SK-N-SH (cell line): Measurements from ENCODE around the gene B3GALT5. TPM values are rescaled to one million over a fixed set of nuclear protein-coding genes. Genes with fewer than 3 reads are reported as not detected.

ENCODE experiments used
- CTCF ChIA-PET: fragments of 300-600, 350-600 bp; formaldehyde crosslinking; extraction: SDS; loops from one replicate; lab custom pipeline; 2021; lab: Yijun Ruan, JAX
- POLR2A ChIA-PET: fragments of 350-600 bp; sonication (Branson Sonifier 250); formaldehyde crosslinking; extraction: SDS; loops from one replicate; lab custom pipeline; 2020; ENCODE audit warnings: antibody characterized with exemption, inconsistent platforms; lab: Yijun Ruan, JAX
- DNase-seq: peaks from one replicate; pipeline ENCODE4 v3.0.0; 2012
- H2AFZ ChIP-seq: fragments of 200-600 bp; sonication (generic); 2 replicates; pipeline ENCODE4 v1.8.1; 2016; ENCODE audit warnings: antibody characterized with exemption, mild to moderate bottlenecking, low read depth
- H3F3A ChIP-seq: fragments of 200-600 bp; sonication (generic); replicated peaks from 2 replicates; pipeline ENCODE3; 2016; ENCODE audit warnings: antibody characterized with exemption, mild to moderate bottlenecking; ENCODE audit not compliant: insufficient read depth
- H3K27ac ChIP-seq, 2 experiments: fragments of 200-500 bp in 1 of 2; fragments of 200-600 bp in 1 of 2; sonication (Bioruptor generic) in 1 of 2; sonication (generic), shearing (Covaris generic) in 1 of 2; 2 replicates each; pipeline versions ENCODE4 v1.5.1 to v1.6.1; 2014 to 2016; ENCODE audit warnings: low read depth in 2 of 2, inconsistent platforms in 1 of 2, low read length in 1 of 2, mild to moderate bottlenecking in 1 of 2, mixed read lengths in 1 of 2
- H3K27me3 ChIP-seq: fragments of 200-600 bp; sonication (generic), shearing (Covaris generic); 2 replicates; pipeline ENCODE4 v1.6.1; 2016; ENCODE audit warnings: mixed run types; ENCODE audit not compliant: insufficient read depth
- H3K36me3 ChIP-seq, 2 experiments: fragments of 200-500 bp in 1 of 2; fragments of 200-600 bp in 1 of 2; sonication (Bioruptor generic) in 1 of 2; sonication (generic) in 1 of 2; replicated peaks in 1 of 2; 2 replicates each; pipeline versions ENCODE3 to v1.5.1; 2014 to 2016; ENCODE audit warnings: low read length in 1 of 2, mild to moderate bottlenecking in 1 of 2; ENCODE audit not compliant: insufficient read depth in 2 of 2, control insufficient read depth in 1 of 2
- H3K4me1 ChIP-seq, 2 experiments: fragments of 200-500 bp in 1 of 2; fragments of 200-600 bp in 1 of 2; sonication (Bioruptor generic) in 1 of 2; sonication (generic), shearing (Covaris generic) in 1 of 2; 2 replicates each; pipeline versions ENCODE4 v1.5.1 to v1.6.1; 2014 to 2016; ENCODE audit warnings: low read depth in 1 of 2, low read length in 1 of 2, mixed run types in 1 of 2; ENCODE audit not compliant: insufficient read depth in 2 of 2, control insufficient read depth in 1 of 2
- H3K4me2 ChIP-seq: fragments of 200-600 bp; sonication (generic), shearing (Covaris generic); 2 replicates; pipeline ENCODE4 v1.6.1; 2017; ENCODE audit warnings: mixed run types
- H3K4me3 ChIP-seq, 2 experiments: fragments of 200-500 bp in 1 of 2; fragments of 200-600 bp in 1 of 2; sonication (Bioruptor generic) in 1 of 2; sonication (generic), shearing (Covaris generic) in 1 of 2; 2 replicates each; pipeline versions ENCODE4 v1.5.1 to v1.8.1; 2014 to 2016; ENCODE audit warnings: low read depth in 2 of 2, inconsistent platforms in 1 of 2, low read length in 1 of 2, mild to moderate bottlenecking in 1 of 2, mixed read lengths in 1 of 2, moderate library complexity in 1 of 2
- H3K79me2 ChIP-seq: fragments of 200-600 bp; sonication (generic); 2 replicates; pipeline ENCODE4 v1.8.1; 2017; ENCODE audit warnings: mild to moderate bottlenecking; ENCODE audit not compliant: insufficient read depth
- H3K9ac ChIP-seq: fragments of 200-600 bp; sonication (generic); 2 replicates; pipeline ENCODE4 v1.6.1; 2017; ENCODE audit warnings: mixed run types
- H3K9me2 ChIP-seq: fragments of 200-600 bp; sonication (generic); 2 replicates; pipeline ENCODE4 v1.6.1; 2017; ENCODE audit warnings: mixed run types
- H3K9me3 ChIP-seq: fragments of 200-600 bp; sonication (generic); 2 replicates; pipeline ENCODE4 v1.6.1; 2017; ENCODE audit warnings: mixed run types, mild to moderate bottlenecking, moderate library complexity
- H4K20me1 ChIP-seq: fragments of 200-600 bp; sonication (generic); 2 replicates; pipeline ENCODE4 v1.6.1; 2017; ENCODE audit warnings: mild to moderate bottlenecking, mixed run types; ENCODE audit not compliant: insufficient read depth
- CHD2 ChIP-seq: fragments of 150-350 bp; IDR thresholded peaks from 2 replicates; pipeline ENCODE4 v1.6.1; 2018; ENCODE audit warnings: low read length; ENCODE audit not compliant: partially characterized antibody
- FOXJ3 ChIP-seq: sonication (generic); formaldehyde crosslinking; IDR thresholded peaks from 2 replicates; pipeline ENCODE4 v1.5.1; 2020; ENCODE audit warnings: mild to moderate bottlenecking, missing genetic modification reagents
- FOXM1 ChIP-seq: IDR thresholded peaks from 2 replicates; pipeline ENCODE4 v1.4.0; 2012; ENCODE audit warnings: low read depth, mild to moderate bottlenecking
- GATA2 ChIP-seq: sonication (generic); formaldehyde crosslinking; IDR thresholded peaks from 2 replicates; pipeline ENCODE4 v1.5.0; 2020; ENCODE audit warnings: mild to moderate bottlenecking, missing genetic modification reagents
- JUND ChIP-seq: IDR thresholded peaks from 2 replicates; pipeline ENCODE4 v1.4.0; 2012
- MXI1 ChIP-seq: IDR thresholded peaks from 2 replicates; pipeline ENCODE4 v1.6.1; 2012; ENCODE audit warnings: mild to moderate bottlenecking, low read depth, low read length, improper control_type of control experiment
- NRF1 ChIP-seq: IDR thresholded peaks from 2 replicates; pipeline ENCODE4 v1.6.1; 2012; ENCODE audit warnings: low read depth, mild to moderate bottlenecking, low read length
- POLR2AphosphoS5 ChIP-seq: IDR thresholded peaks from 2 replicates; pipeline ENCODE4 v1.6.1; 2012; ENCODE audit warnings: low read depth, low read length
- RAD21 ChIP-seq: IDR thresholded peaks from 2 replicates; pipeline ENCODE4 v1.6.1; 2012; ENCODE audit warnings: mild to moderate bottlenecking, low read length
- RFX5 ChIP-seq: IDR thresholded peaks from 2 replicates; pipeline ENCODE4 v1.6.1; 2012; ENCODE audit warnings: mild to moderate bottlenecking, improper control_type of control experiment, low read length
- SIN3A ChIP-seq: IDR thresholded peaks from 2 replicates; pipeline ENCODE4 v1.6.1; 2012; ENCODE audit warnings: low read depth, mild to moderate bottlenecking, low read length, moderate library complexity, borderline replicate concordance
- SMC3 ChIP-seq: IDR thresholded peaks from 2 replicates; pipeline ENCODE4 v1.6.1; 2012; ENCODE audit warnings: low read depth, low read length, improper control_type of control experiment
- YY1 ChIP-seq: IDR thresholded peaks from 2 replicates; pipeline ENCODE4 v1.4.0; 2012; ENCODE audit warnings: low read depth, mild to moderate bottlenecking
- polyA plus RNA-seq, 3 experiments: library from polyadenylated mRNA; depleted of rRNA; stranded (reverse); fragments of >200 nt; gene quantifications; 2 replicates each; pipeline ENCODE4 v1.2.3, GENCODE V29; 2012
- TF ChIP-seq, protein P1 (sequence below): IDR thresholded peaks from 2 replicates; pipeline ENCODE4 v1.4.0; 2012; ENCODE audit warnings: low read depth
- TF ChIP-seq, protein P2 (sequence below): IDR thresholded peaks from 2 replicates; pipeline ENCODE4 v1.6.1; 2012; ENCODE audit warnings: mild to moderate bottlenecking, low read depth, low read length, moderate library complexity
- TF ChIP-seq, protein P3 (sequence below): IDR thresholded peaks from 2 replicates; pipeline ENCODE4 v1.4.0; 2012; ENCODE audit warnings: low read depth, borderline replicate concordance
- TF ChIP-seq, protein P4 (sequence below): IDR thresholded peaks from 2 replicates; pipeline ENCODE4; 2012
- TF ChIP-seq, protein P5 (sequence below): fragments of 150-350 bp; IDR thresholded peaks from 2 replicates; pipeline ENCODE4 v1.6.1; 2017; ENCODE audit warnings: antibody characterized with exemption, low read length, low read depth, borderline replicate concordance
- TF ChIP-seq, protein P6 (sequence below): IDR thresholded peaks from 2 replicates; pipeline ENCODE4 v1.4.0; 2012; ENCODE audit warnings: low read depth, borderline replicate concordance

B3GALT5 gene
- polyA plus RNA-seq, 1 of the 3 experiments (the other 2 are of a cell fraction) = 0.35 TPM

DNA sequence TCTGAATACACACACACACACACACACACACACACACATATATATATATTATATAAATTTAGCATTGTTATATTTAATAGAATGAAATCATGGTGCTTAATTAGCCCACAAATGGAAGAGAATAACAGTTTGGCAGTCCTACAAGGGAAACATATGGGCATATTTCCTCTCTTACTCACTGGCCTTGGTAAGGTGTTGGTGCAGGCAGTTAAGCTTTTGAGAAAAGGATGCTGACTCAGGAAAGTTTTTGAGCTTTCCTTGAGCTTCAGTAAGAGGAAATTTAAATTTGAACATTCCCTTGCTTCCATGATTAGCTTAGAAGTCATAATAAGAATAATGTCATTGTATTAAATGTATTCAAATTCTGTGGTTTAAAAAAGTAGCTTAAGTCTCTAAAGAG lies 37.0 kb upstream of the B3GALT5 start:
- CTCF ChIA-PET = interaction anchor here (0.6 kb wide), 1 partner anchor 290 kb away, joined by 4 read pairs; no protein-coding TSS in a partner anchor
- POLR2A ChIA-PET = no interaction called here

More for the DNA sequence above, 37.0 kb upstream of the B3GALT5 start:
- no peak overlapping the region for H3K9ac ChIP-seq
- no peaks in the 10 kb centered on the region for H4K20me1 ChIP-seq
- no peak overlapping the region for H2AFZ ChIP-seq
- no peaks in the 10 kb centered on the region for H3K36me3 ChIP-seq
- H3K79me2 ChIP-seq = no peaks in the 10 kb centered on the region
- H3K27ac ChIP-seq = no peak overlapping the region
- H3F3A ChIP-seq = no peaks in the 10 kb centered on the region
- no peaks in the 10 kb centered on the region for H3K9me3 ChIP-seq
- DNase-seq = no peak
- H3K4me3 ChIP-seq = no peak overlapping the region
- no peak overlapping the region for H3K4me2 ChIP-seq
- no peaks in the 10 kb centered on the region for H3K4me1 ChIP-seq
- H3K27me3 ChIP-seq = no peaks in the 10 kb centered on the region
- TF ChIP-seq YY1 (no peak), CHD2 (no peak), POLR2AphosphoS5 (no peak), NRF1 (no peak), SIN3A (no peak), FOXM1 (no peak), RAD21 (no peak), FOXJ3 (CRISPR knock-in tag) (no peak), MXI1 (no peak), RFX5 (no peak), GATA2 (CRISPR knock-in tag) (no peak), SMC3 (no peak), JUND (no peak)
- TF ChIP-seq, protein P1, sequence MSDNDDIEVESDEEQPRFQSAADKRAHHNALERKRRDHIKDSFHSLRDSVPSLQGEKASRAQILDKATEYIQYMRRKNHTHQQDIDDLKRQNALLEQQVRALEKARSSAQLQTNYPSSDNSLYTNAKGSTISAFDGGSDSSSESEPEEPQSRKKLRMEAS = no peak
- TF ChIP-seq, protein P2, sequence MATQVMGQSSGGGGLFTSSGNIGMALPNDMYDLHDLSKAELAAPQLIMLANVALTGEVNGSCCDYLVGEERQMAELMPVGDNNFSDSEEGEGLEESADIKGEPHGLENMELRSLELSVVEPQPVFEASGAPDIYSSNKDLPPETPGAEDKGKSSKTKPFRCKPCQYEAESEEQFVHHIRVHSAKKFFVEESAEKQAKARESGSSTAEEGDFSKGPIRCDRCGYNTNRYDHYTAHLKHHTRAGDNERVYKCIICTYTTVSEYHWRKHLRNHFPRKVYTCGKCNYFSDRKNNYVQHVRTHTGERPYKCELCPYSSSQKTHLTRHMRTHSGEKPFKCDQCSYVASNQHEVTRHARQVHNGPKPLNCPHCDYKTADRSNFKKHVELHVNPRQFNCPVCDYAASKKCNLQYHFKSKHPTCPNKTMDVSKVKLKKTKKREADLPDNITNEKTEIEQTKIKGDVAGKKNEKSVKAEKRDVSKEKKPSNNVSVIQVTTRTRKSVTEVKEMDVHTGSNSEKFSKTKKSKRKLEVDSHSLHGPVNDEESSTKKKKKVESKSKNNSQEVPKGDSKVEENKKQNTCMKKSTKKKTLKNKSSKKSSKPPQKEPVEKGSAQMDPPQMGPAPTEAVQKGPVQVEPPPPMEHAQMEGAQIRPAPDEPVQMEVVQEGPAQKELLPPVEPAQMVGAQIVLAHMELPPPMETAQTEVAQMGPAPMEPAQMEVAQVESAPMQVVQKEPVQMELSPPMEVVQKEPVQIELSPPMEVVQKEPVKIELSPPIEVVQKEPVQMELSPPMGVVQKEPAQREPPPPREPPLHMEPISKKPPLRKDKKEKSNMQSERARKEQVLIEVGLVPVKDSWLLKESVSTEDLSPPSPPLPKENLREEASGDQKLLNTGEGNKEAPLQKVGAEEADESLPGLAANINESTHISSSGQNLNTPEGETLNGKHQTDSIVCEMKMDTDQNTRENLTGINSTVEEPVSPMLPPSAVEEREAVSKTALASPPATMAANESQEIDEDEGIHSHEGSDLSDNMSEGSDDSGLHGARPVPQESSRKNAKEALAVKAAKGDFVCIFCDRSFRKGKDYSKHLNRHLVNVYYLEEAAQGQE = no peak
- TF ChIP-seq, protein P3, sequence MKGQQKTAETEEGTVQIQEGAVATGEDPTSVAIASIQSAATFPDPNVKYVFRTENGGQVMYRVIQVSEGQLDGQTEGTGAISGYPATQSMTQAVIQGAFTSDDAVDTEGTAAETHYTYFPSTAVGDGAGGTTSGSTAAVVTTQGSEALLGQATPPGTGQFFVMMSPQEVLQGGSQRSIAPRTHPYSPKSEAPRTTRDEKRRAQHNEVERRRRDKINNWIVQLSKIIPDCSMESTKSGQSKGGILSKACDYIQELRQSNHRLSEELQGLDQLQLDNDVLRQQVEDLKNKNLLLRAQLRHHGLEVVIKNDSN = no peak
- TF ChIP-seq, protein P4, sequence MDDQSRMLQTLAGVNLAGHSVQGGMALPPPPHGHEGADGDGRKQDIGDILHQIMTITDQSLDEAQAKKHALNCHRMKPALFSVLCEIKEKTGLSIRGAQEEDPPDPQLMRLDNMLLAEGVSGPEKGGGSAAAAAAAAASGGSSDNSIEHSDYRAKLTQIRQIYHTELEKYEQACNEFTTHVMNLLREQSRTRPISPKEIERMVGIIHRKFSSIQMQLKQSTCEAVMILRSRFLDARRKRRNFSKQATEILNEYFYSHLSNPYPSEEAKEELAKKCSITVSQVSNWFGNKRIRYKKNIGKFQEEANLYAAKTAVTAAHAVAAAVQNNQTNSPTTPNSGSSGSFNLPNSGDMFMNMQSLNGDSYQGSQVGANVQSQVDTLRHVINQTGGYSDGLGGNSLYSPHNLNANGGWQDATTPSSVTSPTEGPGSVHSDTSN = no peak
- TF ChIP-seq, protein P5, sequence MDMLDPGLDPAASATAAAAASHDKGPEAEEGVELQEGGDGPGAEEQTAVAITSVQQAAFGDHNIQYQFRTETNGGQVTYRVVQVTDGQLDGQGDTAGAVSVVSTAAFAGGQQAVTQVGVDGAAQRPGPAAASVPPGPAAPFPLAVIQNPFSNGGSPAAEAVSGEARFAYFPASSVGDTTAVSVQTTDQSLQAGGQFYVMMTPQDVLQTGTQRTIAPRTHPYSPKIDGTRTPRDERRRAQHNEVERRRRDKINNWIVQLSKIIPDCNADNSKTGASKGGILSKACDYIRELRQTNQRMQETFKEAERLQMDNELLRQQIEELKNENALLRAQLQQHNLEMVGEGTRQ = no peak
- TF ChIP-seq, protein P6, sequence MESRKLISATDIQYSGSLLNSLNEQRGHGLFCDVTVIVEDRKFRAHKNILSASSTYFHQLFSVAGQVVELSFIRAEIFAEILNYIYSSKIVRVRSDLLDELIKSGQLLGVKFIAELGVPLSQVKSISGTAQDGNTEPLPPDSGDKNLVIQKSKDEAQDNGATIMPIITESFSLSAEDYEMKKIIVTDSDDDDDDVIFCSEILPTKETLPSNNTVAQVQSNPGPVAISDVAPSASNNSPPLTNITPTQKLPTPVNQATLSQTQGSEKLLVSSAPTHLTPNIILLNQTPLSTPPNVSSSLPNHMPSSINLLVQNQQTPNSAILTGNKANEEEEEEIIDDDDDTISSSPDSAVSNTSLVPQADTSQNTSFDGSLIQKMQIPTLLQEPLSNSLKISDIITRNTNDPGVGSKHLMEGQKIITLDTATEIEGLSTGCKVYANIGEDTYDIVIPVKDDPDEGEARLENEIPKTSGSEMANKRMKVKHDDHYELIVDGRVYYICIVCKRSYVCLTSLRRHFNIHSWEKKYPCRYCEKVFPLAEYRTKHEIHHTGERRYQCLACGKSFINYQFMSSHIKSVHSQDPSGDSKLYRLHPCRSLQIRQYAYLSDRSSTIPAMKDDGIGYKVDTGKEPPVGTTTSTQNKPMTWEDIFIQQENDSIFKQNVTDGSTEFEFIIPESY = no peak
- H3K9me2 ChIP-seq = no peaks in the 10 kb centered on the region
